GM12878 (cell line): ENCODE measurements around the gene RSAD2. TPM values are rescaled to one million over a fixed set of nuclear protein-coding genes. Genes with fewer than 3 reads are reported as not detected.

ENCODE experiments used
- ATAC-seq: fragments of 200-7000 bp; cut with Tn5 transposase; 3 replicates; pipeline ENCODE4 v1.9.1; 2020; ENCODE audit warnings: mild to moderate bottlenecking, moderate library complexity
- BruUV-seq: library from RNA; stranded (reverse); fragments of 400-500 nt; replicated peaks from 2 replicates; lab custom pipeline; 2021; lab: Mats Ljungman, UMichigan
- CTCF ChIA-PET: fragments of 300-600 bp; sonication (Branson Sonifier 250); formaldehyde crosslinking; extraction: SDS; loops from one replicate; lab custom pipeline; 2021; ENCODE audit warnings: inconsistent platforms; lab: Yijun Ruan, JAX
- POLR2A ChIA-PET: fragments of 350-600 bp; formaldehyde crosslinking; extraction: SDS; loops from one replicate; lab custom pipeline; 2021; ENCODE audit warnings: inconsistent platforms; lab: Charles Lee
- RAD21 ChIA-PET: fragments of 300-600 bp; sonication (Branson Sonifier 250); formaldehyde crosslinking; loops from one replicate; lab custom pipeline; 2023; ENCODE audit warnings: antibody characterized with exemption; ENCODE audit not compliant: unreplicated experiment; lab: Charles Lee
- SMC1A ChIA-PET: fragments of 300-600 bp; sonication (Branson Sonifier 250); formaldehyde crosslinking; loops from one replicate; lab custom pipeline; 2023; ENCODE audit not compliant: unreplicated experiment, uncharacterized antibody; lab: Charles Lee
- DNase-seq: peaks from one replicate; pipeline ENCODE4 v3.0.0-alpha.2; 2011; ENCODE audit warnings: low read depth, low spot score
- FAIRE-seq: peaks from 3 replicates; lab custom pipeline; 2011; peaks lifted over from hg19 to GRCh38; lab: Jason Lieb, UNC
- H2AFZ ChIP-seq: 2 replicates; pipeline ENCODE4 v1.6.0; 2011; ENCODE audit warnings: low read depth, low read length, control low read depth; ENCODE audit not compliant: control insufficient read depth
- H3K27ac ChIP-seq: 2 replicates; pipeline ENCODE4 v1.5.1; 2011; ENCODE audit warnings: control low read depth; ENCODE audit not compliant: control insufficient read depth, insufficient read depth
- H3K27me3 ChIP-seq, 2 experiments: replicated peaks in 1 of 2; 2 replicates each; pipeline versions ENCODE4 v1.6.0 to v1.6.1; 2011; ENCODE audit warnings: low read length in 1 of 2; ENCODE audit not compliant: control insufficient read depth in 2 of 2, insufficient read depth in 2 of 2
- H3K36me3 ChIP-seq, 2 experiments: 2 replicates each; pipeline ENCODE4 v1.5.1; 2011; ENCODE audit warnings: low read length in 1 of 2; ENCODE audit not compliant: control insufficient read depth in 2 of 2, insufficient read depth in 2 of 2
- H3K4me1 ChIP-seq: 2 replicates; pipeline ENCODE4 v1.6.1; 2011; ENCODE audit warnings: mild to moderate bottlenecking, low read length, moderate library complexity, mixed read lengths; ENCODE audit not compliant: control insufficient read depth, insufficient read depth
- H3K4me2 ChIP-seq: 2 replicates; pipeline ENCODE4 v1.6.0; 2011; ENCODE audit warnings: control low read depth; ENCODE audit not compliant: control insufficient read depth, insufficient read depth
- H3K4me3 ChIP-seq: fragments of 200-600 bp; sonication (generic); 2 replicates; pipeline ENCODE4 v1.5.1; 2016
- H3K79me2 ChIP-seq: 2 replicates; pipeline ENCODE4 v1.6.0; 2011; ENCODE audit warnings: low read length; ENCODE audit not compliant: control insufficient read depth, insufficient read depth
- H3K9ac ChIP-seq: 2 replicates; pipeline ENCODE4 v1.8.0; 2011; ENCODE audit warnings: low read length, control low read depth, mixed read lengths; ENCODE audit not compliant: control insufficient read depth, insufficient read depth
- H3K9me3 ChIP-seq: replicated peaks from 3 replicates; pipeline ENCODE4 v1.5.1; 2011; ENCODE audit warnings: mild to moderate bottlenecking, low read length; ENCODE audit not compliant: control insufficient read depth, insufficient read depth
- H4K20me1 ChIP-seq: 2 replicates; pipeline ENCODE4 v1.6.0; 2011; ENCODE audit not compliant: control insufficient read depth, insufficient read depth
- BRCA1 ChIP-seq: IDR thresholded peaks from 2 replicates; pipeline ENCODE4 v1.6.1; 2011; ENCODE audit warnings: low read depth, low read length, improper control_type of control experiment
- CEBPB ChIP-seq, 2 experiments: fragments of 150-350 bp in 1 of 2; IDR thresholded peaks; 2 replicates each; pipeline ENCODE4 v1.6.1; 2012 to 2014; ENCODE audit warnings: low read depth in 2 of 2, low read length in 2 of 2, borderline replicate concordance in 1 of 2, inconsistent platforms in 1 of 2
- EZH2 ChIP-seq: IDR thresholded peaks from 2 replicates; pipeline ENCODE4 v1.6.1; 2012; ENCODE audit warnings: low read depth, mild to moderate bottlenecking, control low read depth, inconsistent platforms, low read length, borderline replicate concordance; ENCODE audit not compliant: control insufficient read depth
- KAT2A ChIP-seq: conservative IDR thresholded peaks from 2 replicates; pipeline ENCODE4 v1.6.1; 2011; ENCODE audit warnings: low read depth, low read length; ENCODE audit not compliant: control insufficient read depth
- KLF5 ChIP-seq: fragments of 450-650 bp; IDR thresholded peaks from 2 replicates; pipeline ENCODE4 v1.6.1; 2014; ENCODE audit warnings: mild to moderate bottlenecking; ENCODE audit not compliant: partially characterized antibody
- NR2F1 ChIP-seq: fragments of 450-650 bp; conservative IDR thresholded peaks from 2 replicates; pipeline ENCODE4 v1.6.1; 2017; ENCODE audit warnings: mild to moderate bottlenecking
- RB1 ChIP-seq: fragments of 450-650 bp; formaldehyde crosslinking; IDR thresholded peaks from 2 replicates; pipeline ENCODE4 v1.6.1; 2017; ENCODE audit warnings: mild to moderate bottlenecking, borderline replicate concordance
- SMAD5 ChIP-seq: IDR thresholded peaks from 2 replicates; pipeline ENCODE4 v1.6.1; 2016; ENCODE audit warnings: antibody characterized with exemption, low read depth
- YBX1 ChIP-seq: fragments of 450-650 bp; IDR thresholded peaks from 2 replicates; pipeline ENCODE4 v1.6.1; 2016; ENCODE audit warnings: antibody characterized with exemption
- ZZZ3 ChIP-seq: IDR thresholded peaks from 2 replicates; pipeline ENCODE4 v1.6.1; 2011; ENCODE audit warnings: low read depth; ENCODE audit not compliant: control insufficient read depth, insufficient read length
- WGBS: methylation state at CpG from one replicate; pipeline ENCODE4 v1.1.6; 2016; ENCODE audit warnings: low lambda C conversion rate; ENCODE audit not compliant: insufficient replicate concordance, insufficient coverage; ENCODE audit errors: missing lambda C conversion rate; 5-methylcytosine and 5-hydroxymethylcytosine counted together
- in situ Hi-C: fragments of 300-500 bp; cut with MboI; formaldehyde crosslinking; loops from 9 replicates; pipeline ENCODE4 v1.14.3; 2018; ENCODE audit warnings: mixed read lengths
- intact Hi-C: fragments of 100-400 bp; cut with micrococcal nuclease; formaldehyde crosslinking; loops from one replicate; pipeline ENCODE4 v1.14.2; 2022; ENCODE audit not compliant: unreplicated experiment
- polyA plus RNA-seq, 11 experiments: library from polyadenylated mRNA; depleted of rRNA in 4 of 11; unstranded in 6 of 11; stranded (reverse) in 5 of 11; fragments of >200 nt; fragmentation: Nextera tagmentation in 4 of 11; fragmentation: Illumina TruSeq in 1 of 11; extraction: Ambion mirVana in 4 of 11; extraction: Trizol in 1 of 11; gene quantifications; 1 replicate in 1 of 11; 2 replicates in 10 of 11; pipeline versions ENCODE4 v1.2.1 to v1.2.3, GENCODE V29; 2011 to 2016; ENCODE audit warnings: inconsistent platforms in 2 of 11, missing spikeins in 2 of 11, low read depth in 1 of 11
- total RNA-seq, 4 experiments: library from RNA; depleted of rRNA in 3 of 4; stranded (reverse); fragments of >200 nt in 3 of 4; fragmentation: Illumina TruSeq in 1 of 4; extraction: Trizol in 1 of 4; gene quantifications; 2 replicates each; pipeline versions ENCODE4 v1.2.1 to v1.2.3, GENCODE V29; 2013 to 2021
- TF ChIP-seq, protein P1 (sequence below): fragments of 450-650 bp; IDR thresholded peaks from 2 replicates; pipeline ENCODE4 v1.6.1; 2018; ENCODE audit warnings: mild to moderate bottlenecking, low read depth, moderate library complexity; ENCODE audit not compliant: partially characterized antibody
- TF ChIP-seq, protein P2 (sequence below): IDR thresholded peaks from 2 replicates; pipeline ENCODE4 v1.6.1; 2011; ENCODE audit warnings: mild to moderate bottlenecking, low read depth, low read length, moderate library complexity; ENCODE audit not compliant: insufficient replicate concordance

RSAD2 gene
- total and polyA plus RNA-seq, 10 of the 15 experiments (the other 5 are each of a cell fraction or from before 2014, with no cell fraction given), result 0.24 to 0.90 (median 0.69) TPM

DNA sequence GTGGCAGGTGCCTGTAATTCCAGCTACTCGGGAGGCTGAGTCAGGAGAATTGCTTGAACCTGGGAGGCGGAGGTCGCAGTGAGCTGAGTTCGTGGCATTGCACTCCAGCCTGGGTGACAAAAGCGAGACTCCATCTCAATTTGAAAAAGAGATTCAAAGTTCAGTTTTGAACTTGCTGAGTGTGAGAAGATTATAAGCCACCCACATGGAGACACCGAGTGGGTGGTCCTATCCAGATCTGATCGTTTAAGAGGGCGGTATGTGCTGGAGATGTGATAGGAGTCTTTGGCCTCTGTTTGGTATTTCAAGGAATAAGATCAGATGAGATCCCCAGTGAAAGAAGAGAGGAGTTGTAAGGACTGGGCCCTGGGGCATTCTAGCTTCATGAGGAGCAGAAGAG, 65.3 kb downstream of the RSAD2 start:
- DNase-seq (no peak), ATAC-seq (no peak), FAIRE-seq (no peak)
- RAD21 ChIA-PET, result interaction anchor here (1.2 kb wide), 1 partner anchor 45 kb away, joined by 5 read pairs; no protein-coding TSS in a partner anchor
- Histone ChIP-seq H4K20me1 (no peaks in the 10 kb centered on the region), H3K9ac (no peak overlapping the region), H3K27me3 (no peaks in the 10 kb centered on the region), H3K9me3 (no peaks in the 10 kb centered on the region), H3K36me3 (peaks cover 0 to 2% of the 10 kb centered on the region in 2 experiments; a peak in 2 of 4 replicates), H3K27ac (no peak overlapping the region), H3K4me3 (no peak overlapping the region), H2AFZ (no peak overlapping the region), H3K79me2 (no peaks in the 10 kb centered on the region), H3K4me1 (peaks cover 22% of the 10 kb centered on the region), H3K4me2 (no peak overlapping the region)
- intact Hi-C loops, result no loop called here
- POLR2A ChIA-PET, result no interaction called here
- 92% methylated on average over 8 of the region's 8 CpGs for WGBS
- no TSS peak for BruUV-seq
- CTCF ChIA-PET, result interaction anchor here (1.1 kb wide), 2 partner anchors 11 to 46 kb away, joined by 3 read pairs; no protein-coding TSS in a partner anchor
- SMC1A ChIA-PET, result interaction anchor here (0.6 to 1.2 kb wide), 3 partner anchors 8 to 73 kb away, joined by 3 read pairs; no protein-coding TSS in a partner anchor
- in situ Hi-C loops, result no loop called here
- TF ChIP-seq KAT2A (no peak), SMAD5 (no peak), YBX1 (no peak), BRCA1 (no peak), CEBPB (IDR thresholded peaks at IDR 0.05; ENCODE audit: borderline replicate concordance in 1 of 2, low read depth in 2 of 2, low read length in 2 of 2) (no peak), RB1 (no peak), ZZZ3 (no peak), EZH2 (no peak), KLF5 (no peak), NR2F1 (no peak)
- TF ChIP-seq, protein P1, sequence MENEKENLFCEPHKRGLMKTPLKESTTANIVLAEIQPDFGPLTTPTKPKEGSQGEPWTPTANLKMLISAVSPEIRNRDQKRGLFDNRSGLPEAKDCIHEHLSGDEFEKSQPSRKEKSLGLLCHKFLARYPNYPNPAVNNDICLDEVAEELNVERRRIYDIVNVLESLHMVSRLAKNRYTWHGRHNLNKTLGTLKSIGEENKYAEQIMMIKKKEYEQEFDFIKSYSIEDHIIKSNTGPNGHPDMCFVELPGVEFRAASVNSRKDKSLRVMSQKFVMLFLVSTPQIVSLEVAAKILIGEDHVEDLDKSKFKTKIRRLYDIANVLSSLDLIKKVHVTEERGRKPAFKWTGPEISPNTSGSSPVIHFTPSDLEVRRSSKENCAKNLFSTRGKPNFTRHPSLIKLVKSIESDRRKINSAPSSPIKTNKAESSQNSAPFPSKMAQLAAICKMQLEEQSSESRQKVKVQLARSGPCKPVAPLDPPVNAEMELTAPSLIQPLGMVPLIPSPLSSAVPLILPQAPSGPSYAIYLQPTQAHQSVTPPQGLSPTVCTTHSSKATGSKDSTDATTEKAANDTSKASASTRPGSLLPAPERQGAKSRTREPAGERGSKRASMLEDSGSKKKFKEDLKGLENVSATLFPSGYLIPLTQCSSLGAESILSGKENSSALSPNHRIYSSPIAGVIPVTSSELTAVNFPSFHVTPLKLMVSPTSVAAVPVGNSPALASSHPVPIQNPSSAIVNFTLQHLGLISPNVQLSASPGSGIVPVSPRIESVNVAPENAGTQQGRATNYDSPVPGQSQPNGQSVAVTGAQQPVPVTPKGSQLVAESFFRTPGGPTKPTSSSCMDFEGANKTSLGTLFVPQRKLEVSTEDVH, result no peak
- TF ChIP-seq, protein P2, sequence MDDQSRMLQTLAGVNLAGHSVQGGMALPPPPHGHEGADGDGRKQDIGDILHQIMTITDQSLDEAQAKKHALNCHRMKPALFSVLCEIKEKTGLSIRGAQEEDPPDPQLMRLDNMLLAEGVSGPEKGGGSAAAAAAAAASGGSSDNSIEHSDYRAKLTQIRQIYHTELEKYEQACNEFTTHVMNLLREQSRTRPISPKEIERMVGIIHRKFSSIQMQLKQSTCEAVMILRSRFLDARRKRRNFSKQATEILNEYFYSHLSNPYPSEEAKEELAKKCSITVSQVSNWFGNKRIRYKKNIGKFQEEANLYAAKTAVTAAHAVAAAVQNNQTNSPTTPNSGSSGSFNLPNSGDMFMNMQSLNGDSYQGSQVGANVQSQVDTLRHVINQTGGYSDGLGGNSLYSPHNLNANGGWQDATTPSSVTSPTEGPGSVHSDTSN, result no peak
